ENCODE results near the gene SIGLEC8.
A peak's percentile ranks its signal among the peaks of the same experiment; 100 is the strongest.
"Not testable (repeated sequence)": the region's sequence is repeated elsewhere in the genome, so short reads cannot be mapped to it uniquely, and the experiment has no call there.

Gene SIGLEC8

DNA sequence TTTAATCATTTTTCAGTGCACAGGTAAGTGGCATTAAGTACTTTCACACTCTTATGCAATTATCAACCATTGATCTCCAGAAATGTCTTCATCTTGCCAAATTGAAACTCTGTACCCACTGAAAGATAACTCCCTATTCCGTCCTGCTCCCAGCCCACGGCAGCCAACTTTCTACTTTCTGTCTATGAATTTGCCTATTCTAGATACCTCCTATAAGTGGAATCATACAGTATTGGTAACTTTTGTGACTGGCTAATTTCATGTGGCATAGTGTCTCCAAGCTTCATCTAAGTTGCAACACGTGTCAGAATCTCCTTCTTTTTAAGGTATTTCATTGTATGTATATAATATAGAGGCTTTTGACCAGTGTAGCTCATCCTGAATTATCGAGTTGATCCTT is 14.4 kb upstream of the SIGLEC8 start:
- peak; percentile 36 for DNase-seq

GRCh38 chr19:51471527-51471926 is 13.3 kb upstream of the SIGLEC8 start:
- DNase-seq = no peak

DNA sequence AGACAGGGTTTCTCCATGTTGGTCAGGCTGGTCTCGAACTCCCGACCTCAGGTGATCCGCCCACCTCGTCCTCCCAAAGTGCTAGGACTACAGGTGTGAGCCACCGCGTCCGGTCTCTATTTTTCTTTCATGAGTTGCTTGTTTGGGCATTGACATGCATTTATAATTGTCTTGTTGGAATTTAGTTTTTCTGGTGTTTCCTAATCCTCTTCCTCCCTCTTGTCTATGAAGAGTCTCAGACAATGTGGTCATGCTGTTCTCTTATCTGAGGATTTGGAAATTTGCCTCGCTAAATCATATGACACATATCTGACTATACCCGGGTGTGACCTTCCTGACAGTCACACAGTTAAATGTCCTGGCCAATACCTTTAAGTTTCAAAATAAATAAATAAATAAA is 12.7 kb upstream of the SIGLEC8 start:
- DNase-seq = no peak

DNA sequence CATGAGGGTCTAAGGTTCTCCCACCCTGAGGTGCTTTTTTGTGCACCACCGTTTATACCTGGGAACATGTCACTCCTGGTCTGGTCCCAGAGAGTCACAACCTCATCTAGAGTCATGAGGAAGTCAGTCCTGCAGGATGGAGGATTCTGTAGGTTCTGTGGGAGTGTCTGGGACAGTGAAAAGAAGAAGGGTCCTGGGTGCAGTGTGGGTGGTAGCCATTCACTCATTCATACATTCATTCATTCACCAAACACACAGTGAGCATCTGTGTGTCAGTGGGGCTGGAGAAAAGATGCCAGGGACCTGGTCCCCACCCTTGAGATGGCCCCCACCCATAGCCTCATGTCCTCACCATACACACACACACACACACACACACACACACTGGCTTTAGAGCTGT is 11.4 kb upstream of the SIGLEC8 start:
- no peak for DNase-seq

GRCh38 chr19:51469162-51469561 is 10.9 kb upstream of the SIGLEC8 start:
- DNase-seq = no peak

GRCh38 chr19:51468545-51468920 is 10.3 kb upstream of the SIGLEC8 start:
- no peak for DNase-seq

- DNase-seq = no peak
Measured at GRCh38 chr19:51467864-51468544, 9.8 kb upstream of the SIGLEC8 start.

DNA sequence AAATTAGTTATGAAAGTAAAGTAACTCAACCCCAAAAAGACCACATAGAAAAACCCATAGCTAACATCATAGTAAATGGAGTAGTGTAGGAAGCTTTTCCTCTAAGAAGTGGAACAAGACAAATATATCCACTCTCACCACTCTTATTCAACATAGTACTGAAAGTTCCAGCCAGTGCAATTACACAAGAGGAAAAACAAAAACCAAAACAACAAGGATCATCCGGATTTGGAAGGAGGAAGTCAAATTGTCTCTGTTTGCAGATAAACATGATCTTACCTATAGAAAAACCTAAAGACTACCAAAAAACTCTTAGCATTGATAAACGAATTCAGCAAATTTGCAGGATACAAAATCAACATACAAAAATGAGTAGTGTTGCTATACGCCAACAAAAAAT is 8.5 kb upstream of the SIGLEC8 start:
- DNase-seq = no peak

DNA sequence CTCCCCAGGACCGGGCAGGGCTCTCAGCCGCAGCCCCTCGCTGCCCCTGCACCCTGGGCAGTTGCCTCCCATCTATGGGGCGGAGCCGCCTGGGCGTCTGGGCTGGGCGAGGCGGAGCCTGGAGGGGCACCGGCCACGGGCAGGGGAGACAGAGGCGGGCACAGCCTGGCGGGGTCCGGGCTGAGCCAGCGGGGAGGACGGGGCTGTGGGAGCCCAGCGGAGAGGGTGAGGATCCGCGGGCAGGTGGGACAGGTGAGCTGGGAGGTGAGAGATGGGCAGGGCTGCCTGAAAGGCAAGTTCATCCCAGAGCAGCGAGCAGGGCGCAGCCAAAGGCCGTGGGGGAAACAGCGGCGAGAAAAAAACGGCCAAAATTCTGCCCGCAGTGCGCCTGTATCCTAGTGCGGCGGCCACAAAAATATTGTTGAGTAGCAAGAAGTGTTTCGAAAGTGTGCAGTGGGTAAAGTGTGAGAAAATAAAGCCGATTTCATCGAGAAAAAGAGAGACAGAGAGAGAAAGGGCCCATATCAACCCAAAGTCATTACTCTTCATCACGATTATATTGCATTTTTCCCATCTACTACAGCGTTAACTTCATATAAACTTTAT is 5.8 kb upstream of the SIGLEC8 start:
- DNase-seq = not testable (repeated sequence)

- no peak for DNase-seq
Measured at GRCh38 chr19:51462681-51463080, 4.4 kb upstream of the SIGLEC8 start.

- DNase-seq = no peak
Measured at GRCh38 chr19:51462276-51462675, 4.0 kb upstream of the SIGLEC8 start.

GRCh38 chr19:51461723-51462161 is 3.5 kb upstream of the SIGLEC8 start:
- no peak for DNase-seq

DNA sequence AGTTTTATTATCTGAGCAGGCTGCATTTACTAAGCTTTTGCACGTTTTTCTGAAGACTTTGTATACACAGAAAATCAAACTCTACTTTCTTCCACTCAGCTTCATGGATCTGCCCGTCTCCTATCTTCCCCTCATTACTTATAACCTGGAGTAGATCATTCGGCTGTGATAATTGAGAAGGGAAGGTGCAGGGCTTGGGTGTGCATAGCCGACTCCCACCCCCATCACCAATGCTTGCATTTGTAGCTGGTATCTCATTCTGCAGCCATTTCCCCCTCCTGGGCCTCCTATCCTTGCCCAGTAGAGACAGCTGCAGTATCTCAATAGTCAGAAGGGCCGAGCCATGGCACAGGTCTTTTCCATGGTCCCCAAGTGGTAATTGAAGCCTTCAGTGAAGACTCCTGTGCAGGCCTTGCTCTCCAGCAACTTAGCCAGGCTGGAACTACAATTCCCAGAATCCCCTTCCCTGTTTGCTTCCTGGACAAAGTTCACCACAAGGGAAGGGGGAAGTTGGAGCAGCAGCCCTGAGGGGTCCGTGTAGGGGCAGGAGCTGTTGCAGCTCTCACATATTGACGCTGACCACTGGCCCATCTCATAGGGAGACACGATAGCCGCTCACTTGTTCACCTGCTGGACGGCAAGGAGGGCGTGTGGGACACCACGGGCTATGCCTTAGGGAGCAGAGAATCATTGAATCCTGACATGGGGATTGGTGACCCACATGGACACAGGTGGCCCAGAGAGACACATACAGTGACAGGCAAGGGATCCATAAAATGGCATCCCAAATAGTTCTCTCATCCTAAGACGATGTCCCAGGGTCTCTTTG is 2.1 kb upstream of the SIGLEC8 start:
- DNase-seq = no peak

DNA sequence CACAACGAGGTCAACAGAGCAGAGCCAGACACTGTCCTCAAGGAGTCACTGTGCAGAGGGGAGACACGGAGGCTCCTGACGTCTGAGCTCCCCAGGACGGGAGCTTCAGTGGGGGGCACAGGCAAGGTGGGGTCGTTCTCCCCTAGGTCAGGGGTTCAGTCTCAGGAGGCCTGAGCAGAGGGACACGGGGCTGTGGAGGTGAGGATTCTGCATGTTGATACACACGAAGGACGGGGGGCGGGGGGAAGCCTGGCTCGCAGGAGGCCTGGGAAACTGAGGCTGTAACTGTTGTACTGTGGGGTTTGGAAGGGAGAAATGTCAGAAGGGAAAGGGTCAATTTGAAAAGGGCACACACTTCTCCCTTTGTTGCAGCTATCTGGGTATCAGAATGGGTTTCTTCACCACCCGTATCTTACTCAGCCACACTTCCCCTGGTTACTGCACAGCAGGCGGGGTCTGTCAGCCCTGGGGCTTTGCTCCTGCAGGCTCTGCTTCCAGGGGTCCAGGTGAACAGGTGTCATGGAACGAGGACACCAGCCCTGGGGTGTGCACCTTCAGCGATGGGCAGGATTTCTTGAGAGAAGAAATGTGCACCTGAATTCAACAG is 748 bp upstream of the SIGLEC8 start:
- DNase-seq = no peak

DNA sequence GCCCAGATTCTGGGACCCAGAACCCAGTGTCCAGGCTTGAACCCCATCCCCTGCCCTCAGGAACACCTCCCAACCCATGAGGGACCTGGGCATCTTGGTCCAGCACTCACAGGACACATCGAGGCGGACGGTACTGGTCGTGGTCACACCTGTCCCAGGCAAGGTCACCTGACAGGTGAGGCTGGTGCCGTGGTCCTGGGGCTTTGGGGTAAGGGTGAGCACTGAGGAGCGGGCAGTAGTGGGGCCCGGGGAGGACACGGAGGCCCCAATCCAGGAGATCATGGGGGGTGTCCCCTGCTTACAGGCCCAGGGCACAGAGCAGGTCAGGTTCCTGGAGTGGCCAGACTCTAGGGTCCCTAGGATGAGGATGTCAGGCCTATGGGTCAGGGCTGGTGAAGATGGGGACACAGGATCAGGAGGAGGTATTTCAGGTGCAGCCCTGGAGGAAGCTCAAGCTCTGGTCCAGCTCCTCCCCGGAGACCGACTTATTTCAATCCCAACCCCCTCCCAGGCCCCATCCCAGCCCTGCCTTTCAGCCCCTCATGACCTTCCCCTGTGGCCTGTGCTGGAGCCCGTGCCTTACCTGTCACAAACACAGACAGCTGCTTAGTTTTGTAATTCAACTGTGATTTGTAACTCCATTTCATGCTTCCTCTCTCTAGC is 772 bp downstream of the SIGLEC8 start:
- DNase-seq = no peak

- no peak for DNase-seq
Measured at GRCh38 chr19:51456541-51457290, 1.5 kb downstream of the SIGLEC8 start.

DNA sequence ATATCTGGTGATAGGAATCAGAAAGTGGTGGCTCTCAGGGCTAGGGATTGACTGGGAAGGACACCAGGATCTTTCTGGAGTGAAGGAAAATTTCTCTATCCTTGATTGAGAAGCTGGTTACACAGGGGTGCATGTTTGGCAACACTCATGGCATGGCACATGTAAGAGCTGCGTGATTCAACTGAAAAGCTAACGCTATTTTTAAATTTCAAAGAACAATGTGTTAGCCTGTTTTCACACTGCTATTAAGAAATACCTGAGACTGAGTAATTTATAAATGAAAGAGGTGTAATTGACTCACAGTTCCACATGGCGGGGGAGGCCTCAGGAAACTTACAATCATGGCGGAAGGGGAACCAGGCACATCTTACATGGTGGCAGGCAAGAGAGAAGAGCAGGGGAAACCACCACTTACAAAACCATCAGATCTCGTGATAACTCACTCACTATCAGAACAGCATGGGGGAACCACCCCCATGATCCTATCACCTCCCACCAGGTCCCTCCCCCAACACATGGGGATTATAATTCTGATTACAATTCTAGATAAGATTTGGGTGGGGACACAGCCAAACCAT is 7.4 kb downstream of the SIGLEC8 start:
- DNase-seq = peak; percentile 77

DNA sequence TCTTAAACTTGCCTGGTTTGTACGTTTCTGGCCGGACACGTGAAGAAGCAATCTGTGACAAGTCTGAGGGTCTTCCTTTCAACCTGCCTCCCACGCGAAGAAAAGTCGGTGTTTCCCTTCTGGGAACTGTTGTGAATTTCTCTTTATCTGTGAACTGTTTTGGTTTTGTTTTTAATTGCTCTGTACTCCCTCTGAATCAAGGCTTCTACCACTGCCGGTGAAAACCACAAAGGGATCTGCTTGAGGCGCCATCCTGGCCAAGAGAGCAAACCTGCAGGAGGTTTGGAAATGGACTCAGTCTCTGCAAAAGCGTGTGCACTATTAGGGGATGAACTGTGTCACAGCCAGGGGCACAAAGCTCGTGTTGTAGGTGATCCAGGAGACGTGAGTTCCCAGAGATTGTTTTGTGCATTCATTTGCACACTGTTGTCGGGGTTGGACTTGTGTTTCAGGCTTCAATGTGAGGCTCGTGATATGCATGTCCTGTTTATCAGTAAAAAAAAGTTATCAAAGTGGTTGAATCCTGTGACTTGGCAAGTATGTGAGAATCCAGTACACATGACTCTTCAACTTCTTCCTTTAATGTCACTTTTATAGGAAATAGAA is 9.7 kb downstream of the SIGLEC8 start:
- peak; percentile 75 for DNase-seq

GRCh38 chr19:51448011-51448410 is 10.2 kb downstream of the SIGLEC8 start:
- no peak for DNase-seq

DNA sequence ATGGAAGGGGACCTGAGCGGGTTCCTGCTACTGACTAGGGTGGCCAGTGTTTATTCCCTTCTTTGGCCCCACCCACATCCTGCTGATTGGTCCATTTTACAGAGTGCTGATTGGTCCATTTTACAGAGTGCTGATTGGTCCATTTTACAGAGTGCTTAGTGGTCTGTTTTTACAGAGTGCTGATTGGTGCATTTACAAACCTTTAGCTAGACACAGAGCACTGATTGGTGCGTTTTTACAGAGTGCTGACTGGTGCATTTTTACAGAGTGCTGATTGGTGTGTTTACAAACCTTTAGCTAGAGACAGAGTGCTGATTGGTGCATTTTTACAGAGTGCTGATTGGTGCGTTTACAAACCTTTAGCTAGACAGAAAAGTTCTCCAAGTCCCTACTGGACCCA is 10.7 kb downstream of the SIGLEC8 start:
- DNase-seq = not testable (repeated sequence)
